GM21528 (cell line): ENCODE measurements around the gene FANCG.

ENCODE experiments used
- ATAC-seq: cut with Tn5 transposase; IDR thresholded peaks from one replicate; pipeline ENCODE4 v1.9.1; 2021; ENCODE audit warnings: mild to moderate bottlenecking, moderate library complexity; ENCODE audit not compliant: unreplicated experiment, low FRiP score

The FANCG gene

GRCh38 chr9:35079426-35080341, at the start of gene FANCG:
Gene FANCG (minus strand): TSS chr9:35079942. CDS start chr9:35079524, 418 bp downstream.
- peak; percentile 83 for ATAC-seq

GRCh38 chr9:35116898-35117551, 37.3 kb upstream of the FANCG start:
- peak; percentile 49 for ATAC-seq

- ATAC-seq, result no peak
These were observed 36.8 kb upstream of the FANCG start for GRCh38 chr9:35116539-35116897.

- ATAC-seq, result peak; percentile 61
These were observed 36.2 kb upstream of the FANCG start, which contains the start of gene ATOSB for GRCh38 chr9:35115680-35116538. Gene ATOSB (minus strand): TSS chr9:35115862. CDS start chr9:35108274, 7,588 bp downstream.

GRCh38 chr9:35114840-35115628, 35.3 kb upstream of the FANCG start:
- no peak for ATAC-seq

GRCh38 chr9:35114113-35114839, 34.5 kb upstream of the FANCG start:
- ATAC-seq, result no peak

- ATAC-seq, result no peak
These were observed 32.7 kb upstream of the FANCG start for GRCh38 chr9:35112257-35113020.

GRCh38 chr9:35111001-35111933, 31.5 kb upstream of the FANCG start:
- ATAC-seq, result peak; percentile 56

GRCh38 chr9:35110327-35110761, 30.6 kb upstream of the FANCG start:
- no peak for ATAC-seq

- ATAC-seq, result no peak
These were observed 29.3 kb upstream of the FANCG start for GRCh38 chr9:35108946-35109575.

GRCh38 chr9:35108461-35108860, 28.7 kb upstream of the FANCG start:
- ATAC-seq, result no peak

- no peak for ATAC-seq
These were observed 27.9 kb upstream of the FANCG start for GRCh38 chr9:35107297-35108290.

- ATAC-seq, result no peak
These were observed 26.6 kb upstream of the FANCG start for GRCh38 chr9:35106343-35106730.

- ATAC-seq, result no peak
These were observed 26.0 kb upstream of the FANCG start for GRCh38 chr9:35105571-35106342.

GRCh38 chr9:35105126-35105525, 25.4 kb upstream of the FANCG start:
- ATAC-seq, result no peak
